ENCODE results near the gene SMARCD3.

The SMARCD3 gene

DNA sequence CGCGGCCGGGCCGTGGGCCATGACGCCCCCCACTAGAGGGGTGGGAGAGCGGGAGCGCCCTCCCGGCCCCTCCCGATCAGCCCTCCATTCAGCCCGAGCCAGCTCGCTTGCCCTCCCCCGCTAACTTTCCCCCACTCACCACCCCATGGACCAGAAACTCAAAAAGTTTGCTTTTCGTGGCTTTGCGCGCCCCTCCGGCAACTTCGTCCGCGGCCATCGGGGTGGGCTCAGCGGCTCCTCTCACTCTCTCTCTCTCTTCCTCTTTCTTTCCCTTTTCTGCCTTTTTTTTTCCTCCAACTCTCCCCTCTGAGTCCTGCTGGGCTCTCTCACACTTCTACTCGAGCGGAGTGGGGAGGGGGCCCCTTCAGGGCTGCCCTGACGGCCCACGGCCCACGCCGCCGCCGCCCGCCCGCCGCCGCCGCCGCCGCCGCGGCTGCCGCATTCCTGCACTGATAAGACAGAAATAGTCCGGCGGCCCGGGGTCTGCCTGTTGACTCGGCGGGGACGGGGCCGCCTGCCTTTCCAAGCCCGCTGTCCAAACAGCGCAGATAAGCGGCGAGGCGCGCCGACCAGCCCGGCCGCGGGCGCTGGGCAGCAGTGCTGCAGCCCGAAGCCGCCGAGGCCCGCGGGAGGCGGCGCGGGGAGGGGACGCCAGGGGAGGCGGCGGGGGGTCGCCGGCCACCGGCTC, at the start of gene SMARCD3:
Gene SMARCD3 (minus strand): TSS at position 349 of the 688 bp plus-strand sequence. CDS start 132 bp downstream, at position 217.
- H3K4me3 ChIP-seq (ENCODE audit: low read depth, low read length): peak within 1 kb of the TSS; percentile 80
- no peak for DNase-seq (ENCODE audit: low read depth)

DNA sequence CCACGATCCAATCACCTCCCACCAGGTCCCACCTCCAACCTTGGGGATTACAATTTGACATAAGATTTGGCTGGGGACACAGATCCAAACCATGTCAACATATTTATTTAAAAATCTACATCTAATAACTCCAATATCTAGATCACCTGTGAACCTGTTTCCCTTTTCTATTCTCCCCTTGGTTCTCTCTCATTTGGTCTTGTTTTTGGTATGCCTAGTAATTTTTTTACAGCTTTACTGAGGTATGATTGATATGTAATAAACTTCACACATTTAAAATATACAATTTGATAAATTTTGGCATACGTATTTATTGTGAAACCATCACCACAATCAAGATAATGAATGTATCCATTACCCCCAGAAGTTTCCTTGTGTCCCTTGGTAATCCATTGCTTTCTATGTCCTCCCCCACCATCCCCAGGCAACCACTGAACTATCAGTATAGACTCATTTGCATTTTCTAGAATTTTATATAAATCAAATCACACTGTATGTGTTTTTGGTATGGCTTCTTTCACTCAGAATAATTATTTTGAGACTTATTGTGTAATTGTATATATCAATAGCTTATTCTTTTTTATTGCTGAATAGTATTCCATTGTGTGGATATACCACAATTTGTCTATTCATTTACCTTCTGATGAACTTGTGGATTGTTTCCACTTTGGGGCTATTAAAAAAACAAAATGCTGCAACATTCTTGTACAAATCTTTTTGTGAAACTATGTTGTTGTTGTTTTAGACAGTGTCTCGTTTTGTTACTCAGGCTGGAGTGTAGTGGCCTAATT, 47.9 kb upstream of the SMARCD3 start:
- H3K4me3 ChIP-seq (ENCODE audit: low read depth, low read length): no peak overlapping the region
- no peak for DNase-seq (ENCODE audit: low read depth)

DNA sequence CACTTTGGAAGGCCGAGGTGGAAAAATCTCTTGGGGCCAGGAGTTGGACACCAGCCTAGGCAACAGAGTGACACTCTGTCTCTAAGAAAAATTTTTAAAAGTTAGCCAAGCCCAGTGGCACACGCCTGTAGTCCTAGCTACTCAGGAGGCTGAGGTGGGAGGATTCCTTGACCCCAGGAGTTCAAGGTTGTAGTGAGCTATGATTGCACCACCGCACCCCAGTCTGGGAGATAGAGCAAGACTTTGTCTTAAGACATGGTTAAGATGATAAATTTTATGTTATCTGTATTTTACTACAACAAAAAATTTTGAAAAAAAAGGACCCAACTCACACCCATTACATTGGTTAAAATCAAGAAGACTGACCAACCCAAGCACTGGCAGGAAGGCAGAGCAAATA, 44.4 kb upstream of the SMARCD3 start:
- no peak overlapping the region for H3K4me3 ChIP-seq (ENCODE audit: low read depth, low read length)
- DNase-seq (ENCODE audit: low read depth): no peak

DNA sequence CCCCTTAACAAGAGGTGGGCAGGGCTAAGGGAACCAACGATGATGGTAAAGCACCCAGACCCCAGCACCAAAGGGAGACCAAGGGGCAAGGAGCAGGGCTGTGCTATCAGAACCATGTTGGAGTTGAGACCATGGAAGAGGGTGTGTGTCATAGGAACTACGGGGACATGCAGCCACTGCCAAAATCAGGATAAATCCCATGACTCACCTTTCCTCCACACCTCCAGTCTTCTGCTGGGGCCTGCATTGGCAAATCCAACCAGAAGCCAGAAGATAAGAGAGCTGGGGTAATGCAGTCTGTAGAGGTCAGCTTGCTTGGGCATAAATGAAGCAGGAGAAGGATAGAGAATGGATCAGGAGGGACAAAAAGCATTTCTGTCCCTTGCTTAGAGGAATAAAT, 42.7 kb upstream of the SMARCD3 start:
- no peak overlapping the region for H3K4me3 ChIP-seq (ENCODE audit: low read depth, low read length)

DNA sequence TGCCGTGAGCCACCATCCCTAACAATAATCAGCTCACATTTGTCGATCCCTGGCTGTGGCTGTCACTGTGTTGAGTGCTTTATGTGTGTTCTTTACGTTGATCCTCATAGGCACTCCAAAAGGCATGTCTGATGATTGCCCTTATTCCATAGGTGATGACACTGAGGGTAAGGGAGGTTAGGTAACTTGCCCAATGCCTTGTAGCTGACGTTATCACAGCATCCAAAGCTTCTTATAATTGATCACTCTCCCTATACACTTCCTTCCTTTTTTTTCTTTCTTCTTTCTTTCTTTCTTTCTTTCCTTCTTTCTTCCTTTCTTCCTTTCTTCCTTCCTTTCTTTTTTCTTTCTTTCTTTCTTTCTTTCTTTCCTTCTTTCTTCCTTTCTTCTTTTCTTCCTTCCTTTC, 41.9 kb upstream of the SMARCD3 start:
- no peak for DNase-seq (ENCODE audit: low read depth)
- no peak overlapping the region for H3K4me3 ChIP-seq (ENCODE audit: low read depth, low read length)

More for the DNA sequence above, 42.7 kb upstream of the SMARCD3 start:
- DNase-seq (ENCODE audit: low read depth): no peak

DNA sequence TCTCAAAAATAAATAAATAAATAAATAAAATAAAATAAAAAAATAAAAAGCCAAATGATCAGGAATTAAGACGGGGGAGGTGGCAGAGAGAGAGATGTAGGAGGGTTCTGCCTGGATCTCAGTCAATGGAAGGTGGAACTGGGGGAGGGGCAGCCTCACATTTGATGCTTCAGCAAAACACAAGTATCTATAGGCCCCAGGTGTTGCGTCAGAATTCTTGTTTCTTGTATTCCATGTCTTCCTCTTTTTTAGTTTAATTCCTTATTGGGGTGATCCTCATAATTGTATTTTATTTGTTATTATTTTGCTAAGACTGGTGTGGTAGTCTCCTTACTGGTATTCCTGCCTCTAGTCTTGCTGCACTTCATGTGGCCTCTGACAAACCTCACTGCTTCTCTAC, 41.4 kb upstream of the SMARCD3 start:
- DNase-seq (ENCODE audit: low read depth): no peak

DNA sequence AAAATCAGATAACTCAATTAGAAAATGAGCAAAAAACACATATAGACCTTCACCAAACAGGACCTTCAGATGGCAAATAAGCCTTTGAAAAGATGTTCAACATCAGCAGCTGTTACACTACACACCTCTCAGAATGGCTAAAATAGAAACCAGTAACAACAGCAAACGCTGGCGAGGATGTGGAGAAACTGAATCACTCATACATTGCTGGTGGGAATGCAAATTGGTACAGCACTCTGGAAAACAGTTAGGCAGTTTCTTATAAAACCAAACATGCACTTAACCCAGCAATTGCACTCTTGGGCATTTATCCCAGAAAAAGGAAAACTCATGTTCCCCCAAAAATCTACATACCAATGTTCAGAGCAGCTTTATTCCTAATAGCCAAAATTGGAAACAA, 37.7 kb upstream of the SMARCD3 start:
- no peak overlapping the region for H3K4me3 ChIP-seq (ENCODE audit: low read depth, low read length)
- no peak for DNase-seq (ENCODE audit: low read depth)

More for the DNA sequence above, 41.4 kb upstream of the SMARCD3 start:
- H3K4me3 ChIP-seq (ENCODE audit: low read depth, low read length): no peak overlapping the region

DNA sequence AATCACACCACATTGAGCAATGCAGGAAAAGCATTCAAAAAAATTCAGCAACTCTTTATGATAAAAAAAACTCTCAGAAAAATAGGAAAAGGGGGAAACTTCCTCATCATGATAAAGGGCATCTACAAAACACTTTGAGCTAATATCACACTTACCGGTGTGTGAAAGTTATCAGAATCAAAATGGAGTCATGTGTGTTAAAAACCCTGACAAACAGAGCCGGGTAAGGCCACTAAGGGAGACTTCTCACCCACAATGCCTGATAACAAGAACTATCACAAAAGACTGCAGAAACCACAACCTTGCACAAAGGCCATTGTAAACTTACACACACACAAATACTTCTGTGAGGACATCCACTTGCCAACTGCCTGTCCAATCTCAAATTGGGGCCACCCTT, 34.8 kb upstream of the SMARCD3 start:
- DNase-seq (ENCODE audit: low read depth): no peak
- H3K4me3 ChIP-seq (ENCODE audit: low read depth, low read length): no peak overlapping the region

DNA sequence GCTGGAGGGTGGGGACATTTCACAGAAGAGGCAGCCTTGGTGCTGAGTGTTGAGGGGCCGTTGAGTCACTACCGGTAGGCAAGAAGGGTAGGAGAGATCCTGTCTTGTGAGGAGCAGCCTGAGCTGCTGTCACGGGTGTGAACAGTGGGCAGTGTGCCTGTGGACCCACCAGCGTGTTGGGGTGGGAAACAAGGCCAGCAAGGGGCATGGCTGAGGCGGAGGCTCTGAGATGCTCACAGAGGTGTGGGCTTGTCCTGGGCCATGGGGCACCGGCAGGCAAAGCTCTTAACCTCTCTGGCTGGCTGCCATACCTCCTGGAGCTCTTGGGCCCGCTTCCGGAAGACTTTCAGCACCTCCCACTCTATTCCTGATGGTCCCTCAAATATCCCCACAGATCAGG, 33.6 kb upstream of the SMARCD3 start:
- H3K4me3 ChIP-seq (ENCODE audit: low read depth, low read length): no peak overlapping the region

DNA sequence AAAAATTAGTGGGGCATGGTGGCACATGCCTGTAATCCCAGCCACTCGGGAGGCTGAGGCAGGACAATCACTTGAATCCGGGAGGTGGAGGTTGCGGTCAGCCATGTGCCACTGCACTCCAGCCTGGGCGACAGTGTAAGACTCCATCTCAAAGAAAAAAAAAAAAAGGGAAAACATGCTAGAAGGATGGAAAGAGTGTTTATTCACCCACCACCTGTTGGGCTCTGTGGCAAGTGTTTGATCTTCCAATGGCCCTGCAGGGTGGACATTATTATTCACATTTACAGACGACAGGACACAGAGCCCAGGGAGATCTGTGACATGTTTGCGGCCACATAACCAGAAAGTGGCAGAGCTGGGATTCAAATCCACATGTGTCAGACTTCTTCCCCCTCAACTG, 33.2 kb upstream of the SMARCD3 start:
- no peak overlapping the region for H3K4me3 ChIP-seq (ENCODE audit: low read depth, low read length)
- DNase-seq (ENCODE audit: low read depth): no peak

More for the DNA sequence above, 33.6 kb upstream of the SMARCD3 start:
- DNase-seq (ENCODE audit: low read depth): no peak

DNA sequence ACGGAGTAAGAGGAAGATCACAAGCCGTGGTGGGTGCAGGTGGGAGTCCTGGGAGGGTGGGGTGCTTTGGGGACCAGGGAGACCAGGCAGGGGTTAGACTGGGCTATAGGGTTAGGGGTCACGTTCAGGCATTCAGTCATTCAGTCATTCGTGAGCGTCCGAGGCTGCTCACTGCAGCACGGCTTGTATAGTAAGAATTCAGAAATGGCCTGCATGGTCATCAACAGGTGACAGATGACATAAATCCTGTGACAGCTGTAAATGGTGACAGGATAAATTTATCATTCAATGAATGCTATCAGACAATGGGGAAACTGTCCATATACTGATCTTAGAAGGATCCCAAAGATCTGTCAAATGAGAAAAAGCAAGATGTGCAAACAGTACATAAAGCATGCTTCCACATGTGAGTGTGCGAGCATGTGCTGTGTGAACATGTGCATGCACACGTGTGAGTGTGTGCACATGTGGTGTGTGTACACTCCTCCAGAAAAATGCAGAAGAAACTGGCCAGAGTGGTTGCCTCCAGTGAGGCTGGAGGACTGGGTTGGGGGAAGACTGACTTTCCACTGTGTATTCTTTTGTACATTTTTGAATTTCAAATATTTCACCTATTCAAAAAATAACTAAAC, 32.0 kb upstream of the SMARCD3 start:
- H3K4me3 ChIP-seq (ENCODE audit: low read depth, low read length): no peak overlapping the region
- DNase-seq (ENCODE audit: low read depth): no peak

DNA sequence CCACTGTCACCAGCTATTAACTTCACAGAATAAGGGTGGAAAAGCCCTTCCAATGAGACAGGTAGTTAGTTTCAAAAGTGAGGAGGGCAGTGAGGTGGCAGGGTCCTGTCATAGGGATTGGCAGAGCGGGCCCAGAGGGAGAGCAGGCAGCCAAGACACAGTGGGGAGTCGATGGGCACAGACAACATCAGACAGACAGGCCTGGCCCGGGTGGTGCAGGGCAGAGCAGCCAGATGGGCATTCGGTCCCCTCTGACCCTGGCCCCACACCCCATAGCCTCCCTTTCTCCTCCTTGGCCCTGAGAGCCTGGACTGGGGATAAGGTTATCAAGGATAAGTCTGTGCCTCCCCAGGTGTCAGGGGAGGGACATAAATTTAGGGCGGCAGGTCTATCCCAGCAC, 31.4 kb upstream of the SMARCD3 start:
- H3K4me3 ChIP-seq (ENCODE audit: low read depth, low read length): no peak overlapping the region
- no peak for DNase-seq (ENCODE audit: low read depth)

DNA sequence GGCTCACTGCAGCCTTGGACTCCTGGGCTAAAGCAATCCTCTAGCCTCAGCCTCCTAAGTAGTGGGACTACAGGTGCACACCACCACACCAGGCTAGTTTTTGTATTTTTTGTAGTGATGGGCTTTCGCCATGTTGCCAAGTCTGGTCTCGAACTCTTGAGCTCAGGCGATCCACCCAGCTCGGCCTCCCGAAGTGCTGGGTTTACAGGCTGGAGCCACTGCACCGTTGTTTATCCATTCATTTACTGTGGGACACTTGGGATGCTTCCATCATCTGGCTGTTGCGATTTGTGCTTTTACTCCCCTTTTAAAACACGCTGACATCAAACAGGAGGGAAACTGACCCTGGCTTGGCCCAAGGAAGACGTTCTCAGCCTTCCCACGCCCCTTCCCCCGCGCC, 30.5 kb upstream of the SMARCD3 start:
- no peak for DNase-seq (ENCODE audit: low read depth)

DNA sequence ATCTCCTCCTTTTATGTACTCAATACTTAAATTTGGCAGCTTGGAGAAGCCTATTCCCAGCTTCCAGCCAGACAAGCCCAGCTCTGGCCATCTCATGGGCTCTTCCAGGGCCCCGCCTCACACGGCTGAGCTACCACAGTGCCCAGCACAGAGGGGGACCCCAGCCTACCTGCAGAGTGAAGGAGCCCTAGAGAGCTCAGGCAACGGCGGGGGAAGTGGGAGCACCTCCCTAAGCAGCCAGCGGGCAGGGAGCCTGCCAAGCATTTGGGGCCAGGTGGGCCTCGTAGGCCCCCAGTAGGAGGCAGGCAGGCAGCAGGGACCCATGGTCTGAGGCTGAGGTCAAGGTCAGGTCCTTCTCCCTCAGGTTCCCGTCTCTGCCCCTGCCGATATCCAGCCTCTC, 29.1 kb upstream of the SMARCD3 start:
- DNase-seq (ENCODE audit: low read depth): no peak
- peak overlapping the region; percentile 47 for H3K4me3 ChIP-seq (ENCODE audit: low read depth, low read length)

More for the DNA sequence above, 30.5 kb upstream of the SMARCD3 start:
- no peak overlapping the region for H3K4me3 ChIP-seq (ENCODE audit: low read depth, low read length)

DNA sequence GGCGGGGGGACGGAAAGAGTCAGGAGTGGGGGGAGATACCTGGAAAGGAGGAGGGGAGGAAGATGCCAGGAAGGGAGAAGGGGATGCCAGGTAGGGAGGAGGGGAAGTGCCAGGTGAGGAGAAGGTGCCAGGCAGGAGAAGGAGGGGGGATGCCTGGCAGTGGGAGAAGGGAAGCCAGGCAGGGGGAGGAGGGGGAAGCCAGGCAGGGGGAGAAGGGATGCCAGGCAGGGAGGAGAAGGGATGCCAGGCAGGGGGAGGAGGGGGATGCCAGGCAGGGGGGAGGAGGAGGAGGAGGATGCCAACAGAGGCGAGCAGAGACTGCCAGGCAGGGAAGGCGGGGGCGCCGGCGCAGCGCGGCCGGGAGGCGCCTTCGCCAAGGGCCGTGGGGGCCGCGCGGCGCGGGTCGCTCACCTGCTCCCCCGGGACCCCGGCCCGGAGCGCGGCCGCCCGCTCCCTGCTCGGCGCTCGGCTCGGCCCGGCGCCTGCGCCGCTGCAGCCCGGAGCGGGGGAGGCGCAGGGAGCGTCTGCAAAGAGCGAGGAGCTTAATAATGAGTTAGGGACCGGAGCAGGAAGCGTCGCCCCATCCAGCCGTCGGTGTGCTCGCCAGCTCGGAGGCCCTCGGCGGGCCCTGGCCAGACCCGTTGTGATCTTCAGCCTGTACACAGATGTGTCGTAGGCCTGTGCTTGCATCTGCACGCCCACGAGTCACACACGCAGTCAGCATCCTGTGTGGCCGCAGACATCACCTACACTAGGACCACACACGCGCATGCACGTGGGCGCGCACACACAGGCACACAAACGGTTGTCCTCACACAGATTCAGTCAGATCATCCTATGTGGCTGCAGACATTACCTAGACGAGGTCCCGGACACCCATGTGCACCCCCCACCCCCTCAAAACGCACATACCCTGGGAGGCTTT, 28.4 kb upstream of the SMARCD3 start:
- peak; percentile 24 for DNase-seq (ENCODE audit: low read depth)

DNA sequence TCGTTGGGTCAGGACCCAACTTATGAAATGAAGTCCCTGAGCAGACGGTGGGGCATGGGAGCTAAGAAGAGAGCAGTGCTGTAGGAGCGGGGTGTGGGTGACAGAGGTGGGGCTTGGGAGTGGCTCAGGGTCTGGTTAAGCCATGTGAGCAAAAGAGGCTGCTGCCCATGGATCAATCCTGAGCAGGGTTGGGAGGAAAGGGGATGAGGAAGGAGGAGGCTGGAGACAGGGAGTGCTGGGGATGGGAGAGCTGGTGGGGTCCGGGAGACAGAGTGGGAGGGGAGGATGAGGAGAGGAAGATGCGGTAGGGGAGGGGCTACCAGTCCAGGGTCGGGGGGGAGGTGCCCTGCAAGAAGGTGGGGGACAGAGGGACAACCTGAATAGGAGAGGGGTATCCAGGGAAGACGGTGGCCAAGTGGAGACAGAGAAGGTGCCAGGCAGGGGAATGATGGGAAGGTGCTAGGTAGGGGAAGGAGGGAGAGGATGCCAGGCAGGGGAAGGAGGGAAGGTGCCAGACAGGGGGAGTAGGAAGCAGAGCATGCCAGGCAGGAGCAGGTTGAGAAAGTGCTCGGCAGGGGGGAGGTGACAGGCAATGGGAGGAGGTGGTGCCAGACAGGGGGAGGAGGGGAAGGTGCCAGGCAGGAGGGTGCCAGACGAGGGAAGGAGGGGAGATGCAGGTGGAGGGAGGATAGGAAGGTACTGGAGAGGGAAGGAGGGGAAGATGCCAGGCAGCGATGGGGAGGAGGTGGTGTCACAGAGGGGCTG, 27.5 kb upstream of the SMARCD3 start:
- H3K4me3 ChIP-seq (ENCODE audit: low read depth, low read length): peak overlapping the region; percentile 47
- DNase-seq (ENCODE audit: low read depth): no peak

More for the DNA sequence above, 28.4 kb upstream of the SMARCD3 start:
- peak overlapping the region; percentile 47 for H3K4me3 ChIP-seq (ENCODE audit: low read depth, low read length)

DNA sequence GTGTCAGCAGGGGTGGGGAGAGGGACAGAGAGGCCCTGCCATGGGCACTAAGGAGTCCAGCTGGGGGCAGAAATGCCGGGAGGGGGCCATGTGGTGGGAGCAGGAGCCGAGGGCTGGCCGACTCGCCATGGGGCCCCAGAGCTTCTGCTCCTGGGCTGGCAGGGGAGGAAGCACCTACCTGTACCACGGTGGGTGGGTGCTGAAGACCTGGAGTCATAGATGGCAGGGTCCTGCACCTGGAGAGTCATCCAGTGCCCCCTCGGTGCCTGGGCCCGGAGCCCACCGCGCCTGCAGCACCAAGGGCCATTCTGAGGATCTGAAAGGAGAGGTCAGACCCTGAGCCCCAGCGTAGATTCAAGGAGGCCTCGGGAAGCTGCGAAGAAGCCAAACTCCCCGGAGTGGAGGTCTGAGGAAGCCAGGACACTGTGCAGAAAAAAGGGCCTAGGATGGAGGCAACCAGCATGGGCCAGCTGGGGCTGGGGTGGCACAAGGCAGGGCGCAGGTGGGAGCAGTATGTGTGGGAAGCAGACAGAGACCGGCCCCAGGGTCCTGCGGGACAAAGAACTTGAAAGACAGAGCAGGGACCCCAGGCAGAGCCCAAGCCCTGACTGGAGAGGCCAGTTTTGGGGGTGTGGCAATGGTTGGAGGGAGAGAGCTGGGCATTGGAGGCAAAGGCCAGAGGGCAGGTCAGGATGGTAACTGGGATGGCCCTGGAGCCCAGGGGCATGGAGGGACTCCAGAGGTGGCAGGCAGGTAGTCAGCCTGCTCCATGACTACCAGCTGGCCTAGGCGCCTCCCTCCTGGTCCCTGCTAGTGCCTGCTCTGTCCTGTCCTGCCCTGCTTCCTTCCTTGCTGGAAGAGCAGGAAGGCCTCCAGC, 26.7 kb upstream of the SMARCD3 start:
- DNase-seq (ENCODE audit: low read depth): no peak
- no peak overlapping the region for H3K4me3 ChIP-seq (ENCODE audit: low read depth, low read length)

DNA sequence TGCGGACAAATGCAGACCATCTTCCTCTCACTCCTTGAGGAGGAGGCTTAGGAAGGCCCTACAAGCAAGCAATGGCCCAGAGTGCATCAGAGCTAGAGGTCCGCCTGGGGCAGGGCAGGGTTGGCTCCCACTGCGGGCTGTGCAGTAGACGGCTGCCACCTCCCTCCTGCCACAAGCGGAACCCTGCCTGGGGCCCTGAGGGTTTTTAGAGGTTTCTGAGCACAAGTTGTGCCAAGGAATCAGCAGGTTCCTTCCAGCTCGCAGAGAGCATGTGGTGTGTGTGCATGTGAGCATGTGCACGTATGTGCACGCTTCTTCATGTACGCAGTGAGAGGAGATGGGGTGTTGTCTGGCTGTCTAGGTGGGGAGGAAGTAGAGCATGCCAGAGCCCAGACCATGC, 25.9 kb upstream of the SMARCD3 start:
- DNase-seq (ENCODE audit: low read depth): no peak
- no peak overlapping the region for H3K4me3 ChIP-seq (ENCODE audit: low read depth, low read length)

All from skeletal muscle cell (primary cell).